CD14-positive monocyte (primary cell): Measurements from ENCODE around the gene PROKR2. TPM values are rescaled to one million over a fixed set of nuclear protein-coding genes. Genes with fewer than 3 reads are reported as not detected.

ENCODE experiments used
- DNase-seq, 3 donors: peaks; one replicate each; pipeline ENCODE4 v3.0.0-alpha.2; 2011 to 2022
- H2AFZ ChIP-seq: 2 replicates; pipeline ENCODE4 v1.6.0; 2012; ENCODE audit warnings: mild to moderate bottlenecking, low read depth, low read length, inconsistent platforms; ENCODE audit not compliant: insufficient read depth, poor library complexity, severe bottlenecking
- H3K27ac ChIP-seq, 2 donors: 1 replicate in 1 of 2; 2 replicates in 1 of 2; pipeline ENCODE4 v1.5.1; 2012 to 2013; ENCODE audit warnings: low read length in 2 of 2, control low read depth in 1 of 2, inconsistent platforms in 1 of 2, low read depth in 1 of 2, mild to moderate bottlenecking in 1 of 2
- H3K27me3 ChIP-seq, 2 donors: one replicate each; pipeline versions ENCODE4 v1.6.0 to v1.6.1; 2011 to 2013; ENCODE audit warnings: low read length in 2 of 2; ENCODE audit not compliant: control insufficient read depth in 2 of 2, insufficient read depth in 2 of 2
- H3K36me3 ChIP-seq, 2 donors: replicated peaks in 1 of 2; 1 replicate in 1 of 2; 2 replicates in 1 of 2; pipeline versions ENCODE4 v1.5.1 to v1.6.1; 2012 to 2013; ENCODE audit warnings: low read length in 2 of 2, control low read depth in 1 of 2, inconsistent platforms in 1 of 2, mild to moderate bottlenecking in 1 of 2; ENCODE audit not compliant: insufficient read depth in 2 of 2, control insufficient read depth in 1 of 2
- H3K4me1 ChIP-seq, 2 donors: 1 replicate in 1 of 2; 2 replicates in 1 of 2; pipeline versions ENCODE4 v1.5.1 to v1.6.1; 2012 to 2013; ENCODE audit warnings: low read length in 2 of 2, control low read depth in 1 of 2, inconsistent platforms in 1 of 2, mild to moderate bottlenecking in 1 of 2, moderate library complexity in 1 of 2; ENCODE audit not compliant: insufficient read depth in 2 of 2, control insufficient read depth in 1 of 2
- H3K4me2 ChIP-seq: replicated peaks from 2 replicates; pipeline ENCODE3; 2012; ENCODE audit warnings: low read length, moderate library complexity, mild to moderate bottlenecking; ENCODE audit not compliant: poor library complexity, severe bottlenecking; ENCODE audit errors: extremely low read depth
- H3K4me3 ChIP-seq, 3 experiments: fragments of 200-600 bp in 1 of 3; sonication (generic) in 1 of 3; replicated peaks in 1 of 3; 1 replicate in 2 of 3; 2 replicates in 1 of 3; pipeline ENCODE4 v1.5.1; 2011 to 2013; ENCODE audit warnings: low read length in 3 of 3, mild to moderate bottlenecking in 3 of 3, control low read depth in 2 of 3, low read depth in 2 of 3, inconsistent platforms in 1 of 3, moderate library complexity in 1 of 3
- H3K79me2 ChIP-seq: 2 replicates; pipeline ENCODE4 v1.6.0; 2012; ENCODE audit warnings: mild to moderate bottlenecking, control low read depth, inconsistent platforms, low read length, moderate library complexity; ENCODE audit not compliant: insufficient read depth
- H3K9ac ChIP-seq: 2 replicates; pipeline ENCODE4 v1.6.0; 2017; ENCODE audit warnings: low read length, mild to moderate bottlenecking; ENCODE audit not compliant: insufficient read depth, poor library complexity, severe bottlenecking
- H3K9me3 ChIP-seq, 2 donors: replicated peaks in 1 of 2; 1 replicate in 1 of 2; 2 replicates in 1 of 2; pipeline versions ENCODE4 v1.5.1 to v1.6.1; 2012 to 2013; ENCODE audit warnings: low read length in 2 of 2, control low read depth in 1 of 2; ENCODE audit not compliant: control insufficient read depth in 1 of 2, insufficient read depth in 1 of 2
- H4K20me1 ChIP-seq: 2 replicates; pipeline ENCODE4 v1.6.0; 2012; ENCODE audit warnings: mild to moderate bottlenecking, low read length, control low read depth, moderate library complexity; ENCODE audit not compliant: insufficient read depth
- H3K27ac Mint-ChIP-seq, 7 donors: one replicate each; pipeline ENCODE4 v1.8.0; 2020; ENCODE audit warnings: mild to moderate bottlenecking in 7 of 7, mixed read lengths in 7 of 7, moderate library complexity in 6 of 7, inconsistent platforms in 2 of 7
- H3K27me3 Mint-ChIP-seq, 3 donors: one replicate each; pipeline ENCODE4 v1.8.0; 2021 to 2022; ENCODE audit warnings: low read depth in 3 of 3, mild to moderate bottlenecking in 3 of 3, mixed read lengths in 3 of 3, moderate library complexity in 3 of 3, inconsistent platforms in 1 of 3
- H3K36me3 Mint-ChIP-seq, 2 donors: one replicate each; pipeline ENCODE4 v1.8.0; 2020; ENCODE audit warnings: mixed read lengths in 2 of 2, inconsistent platforms in 1 of 2, mild to moderate bottlenecking in 1 of 2
- H3K4me1 Mint-ChIP-seq: one replicate; pipeline ENCODE4 v1.8.0; 2020; ENCODE audit warnings: mild to moderate bottlenecking, mixed read lengths
- H3K4me3 Mint-ChIP-seq, 2 donors: one replicate each; pipeline ENCODE4 v1.8.0; 2020; ENCODE audit warnings: mild to moderate bottlenecking in 2 of 2, mixed read lengths in 2 of 2, moderate library complexity in 1 of 2
- H3K9me3 Mint-ChIP-seq, 7 donors: one replicate each; pipeline ENCODE4 v1.8.0; 2020 to 2022; ENCODE audit warnings: mixed read lengths in 7 of 7, mild to moderate bottlenecking in 6 of 7, moderate library complexity in 6 of 7, inconsistent platforms in 2 of 7
- WGBS: methylation state at CpG from one replicate; pipeline ENCODE4 v1.1.5; 2013; ENCODE audit warnings: missing lambda C conversion rate; ENCODE audit not compliant: insufficient coverage; 5-methylcytosine and 5-hydroxymethylcytosine counted together
- intact Hi-C, 2 donors: fragments of 100-400 bp; cut with micrococcal nuclease; formaldehyde crosslinking; loops; one replicate each; pipeline versions ENCODE4 v1.15.0 to v1.15.1; 2023
- polyA plus RNA-seq, 3 donors: library from polyadenylated mRNA; depleted of rRNA in 1 of 3; unstranded in 2 of 3; stranded (reverse) in 1 of 3; fragments of 300-500 nt in 2 of 3; fragments of >200 nt in 1 of 3; fragmentation: Illumina TruSeq in 2 of 3; gene quantifications; 1 replicate in 2 of 3; 2 replicates in 1 of 3; pipeline ENCODE4 v1.2.3, GENCODE V29; 2012 to 2021
- TF ChIP-seq, protein P1 (sequence below): fragments of 200-600 bp; IDR thresholded peaks from one replicate; pipeline ENCODE4 v1.8.0; 2022; ENCODE audit warnings: antibody characterized with exemption, mild to moderate bottlenecking

The PROKR2 gene
- polyA plus RNA-seq, 3 donors = not detected

DNA sequence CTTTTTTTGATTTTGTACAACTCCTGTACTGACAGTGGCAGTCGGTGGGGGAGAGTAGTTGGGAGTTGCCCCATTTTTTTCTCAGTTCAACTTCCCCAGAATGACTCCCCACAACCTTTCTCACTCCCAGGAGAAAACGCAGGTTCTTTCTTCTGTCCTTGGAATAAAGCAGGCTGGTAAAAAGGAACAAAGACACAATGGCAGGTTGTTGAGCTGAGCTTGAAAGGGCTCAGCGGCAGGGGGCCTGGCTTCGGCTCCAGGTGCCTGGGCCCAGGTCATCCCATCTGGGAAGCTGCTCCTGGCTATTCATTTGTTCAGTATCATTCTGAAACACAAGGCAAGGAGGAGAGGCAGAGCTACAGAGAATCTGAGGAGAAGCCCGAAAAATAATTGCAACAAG lies 46.2 kb downstream of the PROKR2 start:
- Histone ChIP-seq H3K9ac (no peak overlapping the region), H2AFZ (no peak overlapping the region), H3K4me3 (no peak overlapping the region), H4K20me1 (no peaks in the 10 kb centered on the region), H3K9me3 (no peaks in the 10 kb centered on the region), H3K79me2 (no peaks in the 10 kb centered on the region), H3K4me2 (no peak overlapping the region), H3K36me3 (no peaks in the 10 kb centered on the region), H3K27me3 (peaks cover 2 to 4% of the 10 kb centered on the region in 2 donors), H3K4me1 (no peaks in the 10 kb centered on the region), H3K27ac (no peak overlapping the region)
- no peaks in the 10 kb centered on the region for H3K4me1 Mint-ChIP-seq
- TF ChIP-seq, protein P1, sequence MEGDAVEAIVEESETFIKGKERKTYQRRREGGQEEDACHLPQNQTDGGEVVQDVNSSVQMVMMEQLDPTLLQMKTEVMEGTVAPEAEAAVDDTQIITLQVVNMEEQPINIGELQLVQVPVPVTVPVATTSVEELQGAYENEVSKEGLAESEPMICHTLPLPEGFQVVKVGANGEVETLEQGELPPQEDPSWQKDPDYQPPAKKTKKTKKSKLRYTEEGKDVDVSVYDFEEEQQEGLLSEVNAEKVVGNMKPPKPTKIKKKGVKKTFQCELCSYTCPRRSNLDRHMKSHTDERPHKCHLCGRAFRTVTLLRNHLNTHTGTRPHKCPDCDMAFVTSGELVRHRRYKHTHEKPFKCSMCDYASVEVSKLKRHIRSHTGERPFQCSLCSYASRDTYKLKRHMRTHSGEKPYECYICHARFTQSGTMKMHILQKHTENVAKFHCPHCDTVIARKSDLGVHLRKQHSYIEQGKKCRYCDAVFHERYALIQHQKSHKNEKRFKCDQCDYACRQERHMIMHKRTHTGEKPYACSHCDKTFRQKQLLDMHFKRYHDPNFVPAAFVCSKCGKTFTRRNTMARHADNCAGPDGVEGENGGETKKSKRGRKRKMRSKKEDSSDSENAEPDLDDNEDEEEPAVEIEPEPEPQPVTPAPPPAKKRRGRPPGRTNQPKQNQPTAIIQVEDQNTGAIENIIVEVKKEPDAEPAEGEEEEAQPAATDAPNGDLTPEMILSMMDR = no peak
- H3K9me3 Mint-ChIP-seq = peaks cover 0 to 5% (median 1%) of the 10 kb centered on the region in 7 donors
- DNase-seq = no peak
- H3K36me3 Mint-ChIP-seq = no peaks in the 10 kb centered on the region
- no peak overlapping the region for H3K4me3 Mint-ChIP-seq
- intact Hi-C loops = no loop called here
- no peak overlapping the region for H3K27ac Mint-ChIP-seq
- WGBS = 79% methylated on average over 4 of the region's 5 CpGs
- peaks cover 16 to 26% (median 17%) of the 10 kb centered on the region in 3 donors for H3K27me3 Mint-ChIP-seq

DNA sequence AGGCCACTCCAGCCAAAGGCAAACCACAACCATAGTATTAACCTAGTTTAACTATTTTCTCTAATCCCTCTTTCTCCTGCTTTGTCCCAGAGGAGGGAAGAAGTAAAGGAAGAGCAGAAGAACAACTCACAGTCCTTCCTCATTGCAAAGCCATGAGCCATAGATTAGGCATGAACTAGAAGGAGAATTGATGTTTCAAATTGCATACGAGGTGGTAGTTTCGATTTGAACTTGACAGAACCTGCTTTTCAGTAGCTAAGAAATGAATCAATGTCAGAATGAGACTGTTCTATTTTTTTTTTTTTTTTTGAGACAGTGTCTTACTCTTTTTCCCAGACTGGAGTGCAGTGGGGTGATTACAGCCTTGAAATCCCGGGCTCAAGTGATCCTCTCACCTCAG lies 48.3 kb downstream of the PROKR2 start:
- H3K9me3 Mint-ChIP-seq = peaks cover 0 to 1% (median 0%) of the 10 kb centered on the region in 7 donors
- peaks cover 11 to 26% (median 13%) of the 10 kb centered on the region in 3 donors for H3K27me3 Mint-ChIP-seq
- no peak overlapping the region for H3K27ac Mint-ChIP-seq
- no peaks in the 10 kb centered on the region for H3K9me3 ChIP-seq
- H3K4me1 Mint-ChIP-seq = no peaks in the 10 kb centered on the region
- H3K9ac ChIP-seq = no peak overlapping the region
- H3K4me2 ChIP-seq = no peak overlapping the region
- H3K79me2 ChIP-seq = no peaks in the 10 kb centered on the region
- TF ChIP-seq, protein P1 = no peak
- no peaks in the 10 kb centered on the region for H4K20me1 ChIP-seq
- WGBS = no CpG with 5 or more reads among the region's 3 CpGs
- peaks cover 0 to 4% of the 10 kb centered on the region in 2 donors for H3K27me3 ChIP-seq
- no peak overlapping the region for H3K4me3 Mint-ChIP-seq
- no peaks in the 10 kb centered on the region for H3K36me3 Mint-ChIP-seq
- no peak overlapping the region for H2AFZ ChIP-seq
- no peaks in the 10 kb centered on the region for H3K36me3 ChIP-seq
- intact Hi-C loops = no loop called here
- no peaks in the 10 kb centered on the region for H3K4me1 ChIP-seq
- H3K4me3 ChIP-seq = no peak overlapping the region
- no peak for DNase-seq
- H3K27ac ChIP-seq = no peak overlapping the region
